GM10248 (cell line): ENCODE results near the gene MLLT10.
A peak's percentile ranks its signal among the peaks of the same experiment; 100 is the strongest.

Experiments
- CTCF ChIA-PET: fragments of 300-600 bp; sonication (Branson Sonifier 250); formaldehyde crosslinking; extraction: SDS; loops from one replicate; lab custom pipeline; 2021; ENCODE audit warnings: antibody characterized with exemption; lab: Yijun Ruan, JAX
- POLR2A ChIA-PET: fragments of 350-650 bp; sonication (Branson Sonifier 250); formaldehyde crosslinking; extraction: SDS; loops from one replicate; lab custom pipeline; 2020; ENCODE audit warnings: antibody characterized with exemption; lab: Yijun Ruan, JAX
- DNase-seq: peaks from one replicate; pipeline ENCODE4 v3.0.0; 2012; ENCODE audit errors: extremely low spot score
- CTCF ChIP-seq: IDR thresholded peaks from 2 replicates; pipeline ENCODE4 v1.5.1; 2012; ENCODE audit warnings: mild to moderate bottlenecking, low read depth; ENCODE audit errors: extremely low read depth, missing control alignments, control extremely low read depth

The MLLT10 gene

GRCh38 chr10:21526860-21527597 is 7.0 kb upstream of the MLLT10 start:
- TF ChIP-seq CTCF, result no peak
- ChIA-PET CTCF (no interaction called here), POLR2A (interaction anchor here (0.7 kb wide), 1 partner anchor 732 kb away, joined by 7 read pairs; no protein-coding TSS in a partner anchor)
- peak; percentile 55 for DNase-seq

- POLR2A ChIA-PET, result no interaction called here
- no peak for TF ChIP-seq CTCF
- no peak for DNase-seq
- CTCF ChIA-PET, result no interaction called here
Measured at GRCh38 chr10:21527598-21528235, 6.3 kb upstream of the MLLT10 start.

- no peak for TF ChIP-seq CTCF
- DNase-seq, result no peak
- POLR2A ChIA-PET, result no interaction called here
- CTCF ChIA-PET, result no interaction called here
Measured at GRCh38 chr10:21528236-21529031, 5.6 kb upstream of the MLLT10 start.

- no peak for DNase-seq
- ChIA-PET POLR2A (no interaction called here), CTCF (no interaction called here)
Measured at GRCh38 chr10:21529032-21529910, 4.8 kb upstream of the MLLT10 start.

GRCh38 chr10:21530168-21530567 is 3.9 kb upstream of the MLLT10 start:
- TF ChIP-seq CTCF, result no peak

More at GRCh38 chr10:21529032-21529910, 4.8 kb upstream of the MLLT10 start:
- no peak for TF ChIP-seq CTCF

More at GRCh38 chr10:21530168-21530567, 3.9 kb upstream of the MLLT10 start:
- DNase-seq, result no peak
- CTCF ChIA-PET, result no interaction called here
- POLR2A ChIA-PET, result no interaction called here
